ENCODE results near the gene SPRED1. TPM values are rescaled to one million over a fixed set of nuclear protein-coding genes. Genes with fewer than 3 reads are reported as not detected.

The SPRED1 gene
- total RNA-seq, 2 donors from 2014 or later = 0.89 to 1.1 TPM

DNA sequence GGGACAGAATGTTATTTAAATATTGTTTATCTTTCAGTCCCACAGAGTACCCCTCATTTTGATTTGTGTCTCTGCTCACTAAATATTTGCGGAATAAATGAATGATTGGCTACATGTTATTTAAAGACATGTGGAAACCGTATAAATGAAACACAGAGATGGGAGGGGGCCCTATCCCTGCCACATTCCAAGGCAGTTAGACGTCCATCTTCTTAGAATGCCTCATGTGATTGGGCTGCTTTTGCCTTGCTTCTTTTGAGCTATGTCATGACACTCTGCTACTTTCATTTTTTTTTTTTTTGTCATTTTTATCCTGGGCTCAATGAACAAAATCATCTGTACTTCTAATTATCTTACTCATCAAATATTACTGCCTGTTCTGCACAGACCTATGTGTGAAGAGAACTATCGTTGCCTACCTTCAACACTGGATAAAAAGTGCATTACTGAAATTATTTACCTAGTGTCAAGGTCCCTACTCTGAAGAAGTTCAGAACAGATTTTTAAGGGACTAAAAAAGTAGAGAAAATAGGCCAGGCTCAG is 117.4 kb downstream of the SPRED1 start:
- Mint-ChIP-seq H3K4me1 (ENCODE audit: low read depth in 2 of 2) (no peaks in the 10 kb centered on the region), H3K27me3 (peaks cover 32 to 37% of the 10 kb centered on the region in 2 donors), H3K4me3 (no peak overlapping the region), H3K9me3 (no peaks in the 10 kb centered on the region), H3K27ac (no peak overlapping the region), H3K36me3 (no peaks in the 10 kb centered on the region)
- ATAC-seq (no peak), DNase-seq (ENCODE audit: low spot score) (no peak)

DNA sequence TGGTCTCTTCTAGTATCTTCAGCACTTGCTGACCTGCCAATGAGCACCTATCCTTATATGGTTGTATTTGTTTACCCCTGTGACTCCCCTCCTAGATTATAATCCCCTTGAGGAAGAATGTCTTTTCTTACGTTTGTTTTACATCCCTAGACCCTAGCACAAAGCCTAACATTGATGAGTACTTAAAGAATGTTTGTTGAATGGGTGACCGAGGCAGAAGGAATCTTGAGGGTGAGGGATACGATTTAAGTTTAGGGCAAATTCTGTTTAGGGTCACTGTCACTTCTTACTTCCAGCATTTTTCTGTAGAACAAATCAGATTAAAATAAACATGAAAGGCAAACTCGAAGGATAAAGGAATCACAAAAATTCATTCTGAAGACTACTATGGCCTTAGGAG is 120.4 kb downstream of the SPRED1 start:
- Mint-ChIP-seq H3K4me3 (no peak overlapping the region), H3K27ac (no peak overlapping the region), H3K36me3 (no peaks in the 10 kb centered on the region), H3K27me3 (peaks cover 30 to 31% of the 10 kb centered on the region in 2 donors), H3K4me1 (ENCODE audit: low read depth in 2 of 2) (no peaks in the 10 kb centered on the region), H3K9me3 (no peaks in the 10 kb centered on the region)
- ATAC-seq = no peak
- DNase-seq (ENCODE audit: low spot score) = no peak

DNA sequence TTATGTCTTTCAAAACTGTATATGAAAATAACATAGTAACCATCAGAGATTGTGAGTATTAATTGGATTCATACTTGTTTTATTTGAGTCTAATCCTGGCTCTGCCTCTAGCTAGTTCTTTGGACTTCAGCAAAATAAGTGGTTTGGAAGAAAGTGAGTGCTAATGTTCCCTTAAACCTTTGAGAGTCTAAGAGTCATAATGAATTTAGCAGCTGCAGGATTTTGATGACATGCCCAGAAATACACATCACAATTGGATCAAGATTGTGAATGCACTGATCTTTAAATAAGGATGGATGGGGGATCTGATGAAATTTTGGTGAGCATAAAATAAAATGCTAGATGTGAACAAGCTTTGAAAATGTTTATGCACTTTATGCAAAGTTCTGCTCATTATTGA is 121.4 kb downstream of the SPRED1 start:
- ATAC-seq = no peak
- H3K27me3 Mint-ChIP-seq = peaks cover 32 to 35% of the 10 kb centered on the region in 2 donors

DNA sequence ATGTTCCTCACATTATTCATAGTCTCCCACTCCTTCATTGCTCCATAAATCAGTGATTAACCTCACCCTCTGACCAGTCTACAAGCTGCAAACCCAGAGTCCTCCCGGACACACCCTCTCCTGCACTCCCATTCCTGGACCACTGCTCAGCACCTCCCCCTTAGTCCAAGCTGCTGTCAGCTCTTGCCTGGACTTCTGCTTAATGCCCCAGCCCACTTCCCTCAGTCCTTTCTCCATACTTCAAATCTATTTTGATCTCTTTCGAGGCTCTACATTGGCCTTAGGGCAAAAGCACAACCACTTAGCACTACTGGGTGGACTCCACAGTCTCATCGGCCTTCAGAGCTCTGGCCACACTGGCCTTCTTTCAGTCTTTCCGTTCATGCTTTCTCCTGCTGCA is 121.9 kb downstream of the SPRED1 start:
- no peak for ATAC-seq
- no peak for DNase-seq (ENCODE audit: low spot score)
- no peaks in the 10 kb centered on the region for H3K36me3 Mint-ChIP-seq

More for the DNA sequence above, 121.4 kb downstream of the SPRED1 start:
- Mint-ChIP-seq H3K4me3 (no peak overlapping the region), H3K4me1 (ENCODE audit: low read depth in 2 of 2) (no peaks in the 10 kb centered on the region), H3K27ac (no peak overlapping the region), H3K9me3 (no peaks in the 10 kb centered on the region), H3K36me3 (no peaks in the 10 kb centered on the region)
- DNase-seq (ENCODE audit: low spot score) = no peak

DNA sequence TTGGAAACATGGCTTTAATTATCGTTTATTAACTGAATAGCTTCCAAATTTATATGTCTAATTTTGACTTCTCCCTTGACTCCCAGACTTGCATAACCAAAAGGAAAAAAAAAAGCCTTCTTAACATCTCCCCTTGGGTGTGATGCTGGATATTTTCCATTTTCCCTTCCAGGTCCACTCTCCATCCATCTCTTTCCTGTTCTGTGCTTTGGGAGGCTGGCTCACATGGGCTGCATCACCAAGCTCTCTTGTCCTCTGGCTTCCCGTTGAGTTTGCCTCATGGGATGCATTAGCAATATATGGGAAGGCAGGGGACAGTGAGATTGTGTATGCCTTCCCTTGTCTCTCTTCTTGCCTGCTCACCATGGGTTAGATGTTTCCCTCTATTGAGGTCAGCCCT is 123.4 kb downstream of the SPRED1 start:
- ATAC-seq = no peak
- no peaks in the 10 kb centered on the region for H3K4me1 Mint-ChIP-seq (ENCODE audit: low read depth in 2 of 2)
- peaks cover 5% of the 10 kb centered on the region for H3K9me3 Mint-ChIP-seq
- no peak overlapping the region for H3K4me3 Mint-ChIP-seq
- no peak overlapping the region for H3K27ac Mint-ChIP-seq
- H3K27me3 Mint-ChIP-seq = peaks cover 45 to 52% of the 10 kb centered on the region in 2 donors
- H3K36me3 Mint-ChIP-seq = no peaks in the 10 kb centered on the region
- DNase-seq (ENCODE audit: low spot score) = no peak

More for the DNA sequence above, 121.9 kb downstream of the SPRED1 start:
- Mint-ChIP-seq H3K9me3 (peaks cover 4% of the 10 kb centered on the region), H3K4me1 (ENCODE audit: low read depth in 2 of 2) (no peaks in the 10 kb centered on the region), H3K27me3 (peaks cover 38 to 39% of the 10 kb centered on the region in 2 donors), H3K4me3 (no peak overlapping the region), H3K27ac (no peak overlapping the region)

DNA sequence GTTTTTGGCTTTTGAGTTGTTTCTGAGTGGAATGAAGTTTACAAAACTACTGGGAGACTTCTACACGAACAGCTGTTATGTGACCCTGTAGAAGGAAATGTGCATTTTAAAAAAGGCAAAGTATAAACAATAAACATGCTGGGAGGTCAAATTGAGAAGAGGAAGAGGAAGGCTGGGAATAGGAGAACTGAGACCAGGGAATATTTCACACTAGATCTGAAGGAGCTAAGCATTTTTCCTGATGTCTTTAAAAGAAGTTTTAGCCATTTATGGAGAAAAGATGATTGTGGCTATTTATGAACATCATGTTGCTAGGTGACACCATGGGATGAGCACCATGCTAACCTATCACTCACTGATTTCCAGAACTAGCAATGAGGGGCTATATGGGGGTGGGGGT is 125.0 kb downstream of the SPRED1 start:
- H3K4me3 Mint-ChIP-seq = no peak overlapping the region
- no peak overlapping the region for H3K27ac Mint-ChIP-seq
- H3K27me3 Mint-ChIP-seq = peaks cover 45 to 62% of the 10 kb centered on the region in 2 donors
- H3K4me1 Mint-ChIP-seq (ENCODE audit: low read depth in 2 of 2) = no peaks in the 10 kb centered on the region
- DNase-seq (ENCODE audit: low spot score) (no peak), ATAC-seq (no peak)
- no peaks in the 10 kb centered on the region for H3K36me3 Mint-ChIP-seq
- H3K9me3 Mint-ChIP-seq = peaks cover 5% of the 10 kb centered on the region

DNA sequence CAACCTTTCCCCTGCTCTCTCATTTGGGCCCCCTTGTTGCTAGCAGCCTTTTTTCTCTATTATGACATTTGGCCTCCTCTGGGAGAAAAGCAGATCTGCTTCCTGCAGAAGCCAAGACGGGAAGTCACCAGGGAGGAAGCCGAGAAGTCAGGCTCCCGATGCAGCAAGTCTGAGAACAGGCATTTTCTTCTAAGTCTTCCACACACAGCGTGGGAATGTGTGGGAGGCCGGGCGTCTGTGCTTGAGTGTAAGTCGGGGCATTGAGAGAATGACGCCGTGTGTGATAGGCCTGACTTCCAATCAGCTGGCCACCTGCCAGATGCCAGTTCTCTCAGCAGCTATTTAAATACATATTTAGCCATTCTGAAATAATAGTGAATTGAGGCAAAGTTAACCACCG is 125.5 kb downstream of the SPRED1 start:
- Mint-ChIP-seq H3K36me3 (no peaks in the 10 kb centered on the region), H3K27me3 (peaks cover 42 to 62% of the 10 kb centered on the region in 2 donors), H3K9me3 (peaks cover 5% of the 10 kb centered on the region), H3K4me1 (ENCODE audit: low read depth in 2 of 2) (no peaks in the 10 kb centered on the region), H3K4me3 (no peak overlapping the region), H3K27ac (no peak overlapping the region)
- DNase-seq (ENCODE audit: low spot score) (no peak), ATAC-seq (no peak)

DNA sequence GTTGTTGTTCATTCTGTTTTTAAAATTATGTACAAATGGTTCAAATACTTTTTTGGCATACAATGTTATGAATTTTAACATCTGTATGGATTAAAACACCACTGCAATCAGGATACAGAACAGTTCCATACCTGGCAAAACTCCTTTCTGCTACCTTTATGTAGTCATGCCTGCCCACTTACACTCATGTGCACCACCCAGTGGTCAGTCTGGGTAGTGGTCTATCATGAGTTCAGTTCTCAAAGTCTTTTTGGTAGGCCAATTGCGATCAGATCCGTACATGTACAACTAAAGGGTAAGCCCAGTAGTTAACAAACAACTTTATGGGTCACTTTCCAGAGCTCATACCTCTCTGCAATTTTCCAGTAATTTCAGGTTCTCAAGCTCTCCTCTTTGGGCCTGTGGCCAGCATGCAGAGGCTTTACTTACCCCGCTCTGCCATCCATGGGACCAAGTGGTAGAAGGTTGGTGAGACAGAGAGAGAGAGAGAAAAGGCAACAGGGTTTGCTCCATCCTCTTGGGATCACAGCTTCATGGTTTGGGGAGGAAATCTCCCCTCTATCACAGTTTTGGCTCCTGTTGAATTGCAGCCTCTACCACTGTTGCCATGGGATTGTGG is 137.4 kb downstream of the SPRED1 start:
- H3K4me3 Mint-ChIP-seq = no peak overlapping the region
- peaks cover 14 to 35% of the 10 kb centered on the region in 2 donors for H3K27me3 Mint-ChIP-seq
- H3K9me3 Mint-ChIP-seq = no peaks in the 10 kb centered on the region
- H3K36me3 Mint-ChIP-seq = no peaks in the 10 kb centered on the region
- ATAC-seq (peak; percentile 70 to 74), DNase-seq (ENCODE audit: low spot score) (peak; percentile 72)
- H3K27ac Mint-ChIP-seq = no peak overlapping the region
- H3K4me1 Mint-ChIP-seq (ENCODE audit: low read depth in 2 of 2) = no peaks in the 10 kb centered on the region

DNA sequence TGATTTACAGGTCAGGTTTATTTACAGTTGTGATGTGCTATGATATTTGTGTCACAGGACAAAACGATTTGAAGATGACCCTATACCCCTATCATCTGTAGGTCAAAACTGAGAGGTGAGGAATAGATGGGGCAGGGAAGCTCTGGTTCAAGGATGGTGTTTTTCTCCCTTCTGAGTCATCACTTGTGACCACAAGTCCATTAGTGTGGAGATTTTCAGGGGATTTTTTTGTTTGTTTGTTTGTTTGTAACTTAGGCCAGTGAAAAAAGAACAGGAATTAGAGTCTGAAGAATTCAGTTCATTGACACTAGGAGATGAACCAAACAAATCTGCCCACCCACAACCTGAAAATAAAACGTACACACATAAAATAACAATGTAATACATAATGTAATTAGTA is 138.6 kb downstream of the SPRED1 start:
- H3K27me3 Mint-ChIP-seq = peaks cover 10 to 37% of the 10 kb centered on the region in 2 donors
- ATAC-seq = no peak
- H3K27ac Mint-ChIP-seq = no peak overlapping the region
- H3K4me1 Mint-ChIP-seq (ENCODE audit: low read depth in 2 of 2) = no peaks in the 10 kb centered on the region
- DNase-seq (ENCODE audit: low spot score) = no peak
- H3K36me3 Mint-ChIP-seq = no peaks in the 10 kb centered on the region
- no peaks in the 10 kb centered on the region for H3K9me3 Mint-ChIP-seq
- H3K4me3 Mint-ChIP-seq = no peak overlapping the region

DNA sequence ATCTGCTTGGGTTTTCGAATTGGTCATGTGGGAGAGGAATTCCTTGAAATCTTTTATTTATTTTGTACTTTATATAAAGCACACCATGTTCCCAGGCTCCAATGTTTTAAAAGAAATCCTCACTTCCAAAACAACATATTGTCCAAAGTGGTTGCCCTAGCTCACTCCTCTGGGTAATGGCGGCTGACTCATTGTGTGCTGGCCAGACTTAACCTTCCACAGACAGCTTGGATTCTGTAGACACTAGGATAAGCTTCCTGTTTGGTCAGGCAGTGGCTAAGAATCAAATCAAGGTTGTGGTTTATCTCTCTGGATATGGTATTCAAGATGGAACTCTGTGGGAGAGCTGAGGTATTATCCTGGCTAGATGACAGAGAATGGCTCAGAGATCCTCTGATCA is 145.5 kb downstream of the SPRED1 start:
- H3K27me3 Mint-ChIP-seq = peaks cover 27 to 55% of the 10 kb centered on the region in 2 donors
- H3K9me3 Mint-ChIP-seq = no peaks in the 10 kb centered on the region
- no peak for DNase-seq (ENCODE audit: low spot score)
- H3K4me3 Mint-ChIP-seq = no peak overlapping the region
- no peak for ATAC-seq
- no peak overlapping the region for H3K27ac Mint-ChIP-seq
- no peaks in the 10 kb centered on the region for H3K4me1 Mint-ChIP-seq (ENCODE audit: low read depth in 2 of 2)
- no peaks in the 10 kb centered on the region for H3K36me3 Mint-ChIP-seq

DNA sequence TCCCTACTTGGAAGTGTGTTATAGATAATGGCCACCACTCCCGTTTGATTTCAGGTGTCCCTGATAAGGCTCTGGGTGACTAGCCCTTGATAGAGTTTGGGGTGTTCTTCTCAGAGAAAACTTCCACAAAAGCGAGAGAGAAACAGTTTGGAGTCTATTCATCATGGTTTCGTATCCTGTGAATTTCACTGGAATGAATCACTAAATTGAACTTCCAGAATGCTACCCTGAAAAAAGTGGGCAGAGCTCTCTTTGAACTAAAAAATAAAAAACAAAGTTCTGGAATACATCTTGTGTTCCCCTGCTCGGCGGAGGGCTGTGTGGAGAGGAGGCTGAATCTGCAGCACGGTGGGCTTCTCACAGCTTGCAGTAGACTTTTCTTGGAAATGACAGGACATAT is 148.5 kb downstream of the SPRED1 start:
- DNase-seq (ENCODE audit: low spot score) (no peak), ATAC-seq (no peak)
- Mint-ChIP-seq H3K36me3 (no peaks in the 10 kb centered on the region), H3K4me1 (ENCODE audit: low read depth in 2 of 2) (no peaks in the 10 kb centered on the region), H3K27ac (no peak overlapping the region), H3K27me3 (peaks cover 27 to 44% of the 10 kb centered on the region in 2 donors), H3K9me3 (no peaks in the 10 kb centered on the region), H3K4me3 (no peak overlapping the region)

DNA sequence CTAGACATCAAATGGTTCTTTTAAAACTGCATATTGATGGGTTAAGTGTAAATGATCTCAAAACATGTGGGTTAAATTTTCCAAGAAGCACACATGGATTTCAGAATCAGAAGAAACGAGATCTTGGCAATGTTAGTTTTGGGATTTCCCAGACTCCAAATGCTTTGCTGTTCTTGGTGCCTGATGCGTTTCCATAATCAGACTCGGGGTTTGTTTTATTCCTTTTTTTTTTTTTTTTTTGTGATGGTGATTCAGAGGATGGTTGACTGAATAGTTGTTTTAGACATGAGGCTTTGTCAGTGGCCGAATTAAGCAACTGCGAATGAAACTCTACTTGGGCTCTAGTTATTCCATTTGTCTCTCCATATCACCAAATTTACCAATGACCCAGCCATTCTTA is 149.1 kb downstream of the SPRED1 start:
- Mint-ChIP-seq H3K4me1 (ENCODE audit: low read depth in 2 of 2) (no peaks in the 10 kb centered on the region), H3K4me3 (no peak overlapping the region), H3K9me3 (no peaks in the 10 kb centered on the region), H3K27ac (no peak overlapping the region), H3K27me3 (peaks cover 29 to 44% of the 10 kb centered on the region in 2 donors), H3K36me3 (no peaks in the 10 kb centered on the region)
- no peak for DNase-seq (ENCODE audit: low spot score)
- no peak for ATAC-seq

DNA sequence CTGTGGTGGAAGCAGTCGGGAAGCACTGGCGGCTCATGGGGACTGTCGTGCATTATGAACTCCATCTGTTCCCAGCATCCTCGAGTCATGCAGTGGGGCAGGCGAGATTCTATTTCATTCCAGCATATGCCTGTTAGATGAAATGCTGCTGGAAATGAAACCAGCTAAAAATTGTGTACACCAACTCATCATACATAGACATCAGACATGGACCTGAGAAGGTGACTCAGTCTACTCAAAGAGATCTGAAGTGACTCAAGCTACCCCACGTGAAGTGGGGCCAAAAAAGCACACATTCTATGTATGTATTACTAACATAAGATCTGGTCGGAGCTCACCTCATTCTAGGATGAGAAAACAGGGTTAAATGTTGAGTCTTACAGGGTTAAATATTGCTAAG is 153.8 kb downstream of the SPRED1 start:
- H3K36me3 Mint-ChIP-seq = no peaks in the 10 kb centered on the region
- ATAC-seq = no peak

More for the DNA sequence above, 153.8 kb downstream of the SPRED1 start:
- Mint-ChIP-seq H3K9me3 (no peaks in the 10 kb centered on the region), H3K4me1 (ENCODE audit: low read depth in 2 of 2) (no peaks in the 10 kb centered on the region), H3K27me3 (peaks cover 28 to 40% of the 10 kb centered on the region in 2 donors), H3K27ac (no peak overlapping the region), H3K4me3 (no peak overlapping the region)
- DNase-seq (ENCODE audit: low spot score) = no peak

Measured in natural killer cell treated with Interleukin-12 subunit alpha and Interleukin-12 subunit beta and Interleukin-15 and Interleukin-18, amount 100 ng/mL, for 72 hours (primary cell).